Sigmoid colon (tissue), 7 donors: ENCODE data around the gene YPEL2. TPM values are rescaled to one million over a fixed set of nuclear protein-coding genes. Genes with fewer than 3 reads are reported as not detected.
"Not testable (repeated sequence)": the region's sequence is repeated elsewhere in the genome, so short reads cannot be mapped to it uniquely, and the experiment has no call there.

Source experiments
- DNase-seq: peaks from one replicate; pipeline ENCODE4 v3.0.0-alpha.2; 2019
- H3K27ac ChIP-seq, 4 donors: fragments of 200-600 bp; sonication (generic); one replicate each; pipeline ENCODE4 v1.5.1; 2016 to 2019; ENCODE audit warnings: mild to moderate bottlenecking in 1 of 4
- H3K27me3 ChIP-seq, 3 donors: fragments of 200-600 bp; sonication (generic); one replicate each; pipeline ENCODE4 v1.5.1; 2019; ENCODE audit warnings: mild to moderate bottlenecking in 1 of 3
- H3K36me3 ChIP-seq, 4 donors: fragments of 200-600 bp; sonication (generic); one replicate each; pipeline ENCODE4 v1.5.1; 2016 to 2019
- H3K4me1 ChIP-seq, 4 donors: fragments of 200-600 bp; sonication (generic); one replicate each; pipeline ENCODE4 v1.5.1; 2017 to 2019
- H3K4me3 ChIP-seq, 4 donors: fragments of 200-600 bp; sonication (generic); one replicate each; pipeline ENCODE4 v1.5.1; 2017 to 2019; ENCODE audit warnings: mild to moderate bottlenecking in 2 of 4, moderate library complexity in 1 of 4
- H3K9me3 ChIP-seq, 4 donors: fragments of 200-600 bp in 3 of 4; sonication (generic) in 3 of 4; one replicate each; pipeline versions ENCODE4 v1.5.1 to v1.6.1; 2013 to 2019
- EP300 ChIP-seq, 4 donors: sonication (generic); formaldehyde crosslinking; IDR thresholded peaks; one replicate each; pipeline ENCODE4 v1.6.1; 2017; ENCODE audit warnings: antibody characterized with exemption in 4 of 4
- POLR2A ChIP-seq, 2 donors: fragments of 450-650 bp; IDR thresholded peaks; one replicate each; pipeline ENCODE4 v1.6.1; 2016; ENCODE audit warnings: antibody characterized with exemption in 2 of 2, mild to moderate bottlenecking in 2 of 2, moderate library complexity in 2 of 2
- POLR2AphosphoS5 ChIP-seq, 4 donors: sonication (generic); formaldehyde crosslinking; IDR thresholded peaks; one replicate each; pipeline ENCODE4 v1.6.1; 2017; ENCODE audit warnings: antibody characterized with exemption in 4 of 4
- WGBS, 2 donors: extraction: QIAGEN DNeasy Blood & Tissue Kit; methylation state at CpG; one replicate each; pipeline ENCODE4 v1.1.7; 2013; 5-methylcytosine and 5-hydroxymethylcytosine counted together
- intact Hi-C: fragments of 100-400 bp; cut with DNase I; formaldehyde crosslinking; loops from one replicate; pipeline ENCODE4 v1.15.1; 2023
- polyA plus RNA-seq, 3 donors: library from polyadenylated mRNA; stranded (reverse); fragments of 200-250 nt; gene quantifications; one replicate each; pipeline ENCODE4 v1.2.3, GENCODE V29; 2013
- total RNA-seq, 4 donors: library from RNA; depleted of rRNA; stranded (reverse); fragments of >200 nt; gene quantifications; one replicate each; pipeline ENCODE4 v1.1.0, GENCODE V29; 2016
- TF ChIP-seq, protein P1 (sequence below), 4 experiments: fragments of 450-650 bp in 3 of 4; fragments of 200-600 bp in 1 of 4; IDR thresholded peaks; one replicate each; pipeline ENCODE4 v1.5.1; 2016 to 2019; ENCODE audit warnings: antibody characterized with exemption in 4 of 4, mild to moderate bottlenecking in 3 of 4, moderate library complexity in 2 of 4
- donor health status: healthy with polysubstance abuse.
- donor health status: Bipolar disorder and iron deficiency.
- donor health status: healthy.

The YPEL2 gene
- total and polyA plus RNA-seq, 7 donors = 10.2 to 35.7 (median 25.8) TPM

DNA sequence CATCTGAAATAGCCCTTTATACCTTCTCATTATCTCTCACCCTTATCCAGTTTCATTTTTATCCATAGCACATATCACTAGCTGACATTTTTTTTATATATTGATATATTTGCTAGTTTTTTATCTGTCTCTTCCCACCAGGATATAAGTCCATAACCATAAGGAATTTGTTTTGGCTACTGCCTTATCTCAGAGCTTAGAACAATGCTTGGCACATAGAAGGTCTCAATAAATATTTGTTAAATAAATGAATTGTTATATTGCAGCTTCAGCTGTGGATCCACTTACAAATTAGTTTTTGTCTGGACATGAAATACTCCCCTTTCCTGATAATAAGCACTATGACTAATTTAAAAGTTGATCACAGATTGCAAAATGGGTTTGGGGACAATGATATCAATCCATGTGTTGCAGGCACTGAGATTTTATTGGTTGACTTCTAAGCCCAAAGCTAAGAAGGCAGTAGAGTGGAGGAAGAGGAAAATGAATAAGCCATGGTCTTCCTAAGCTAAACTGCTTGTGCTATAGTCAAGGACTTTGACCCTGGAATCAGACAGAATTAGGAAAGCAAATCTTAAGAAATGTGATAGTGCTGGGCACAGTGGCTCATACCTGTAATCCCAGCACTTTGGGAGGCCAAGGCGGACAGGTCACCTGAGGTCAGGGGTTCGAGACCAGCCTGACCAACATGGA lies 31.9 kb upstream of the YPEL2 start:
- Histone ChIP-seq H3K27me3 (no peaks in the 10 kb centered on the region), H3K27ac (no peak overlapping the region), H3K36me3 (no peaks in the 10 kb centered on the region), H3K4me1 (no peaks in the 10 kb centered on the region), H3K9me3 (no peaks in the 10 kb centered on the region), H3K4me3 (no peak overlapping the region)
- no peak for DNase-seq
- intact Hi-C loops = no loop called here
- TF ChIP-seq POLR2A (IDR thresholded peaks at IDR 0.05) = no peak
- 28 to 69% methylated on average over 2 of the region's 2 CpGs for WGBS, 2 donors

DNA sequence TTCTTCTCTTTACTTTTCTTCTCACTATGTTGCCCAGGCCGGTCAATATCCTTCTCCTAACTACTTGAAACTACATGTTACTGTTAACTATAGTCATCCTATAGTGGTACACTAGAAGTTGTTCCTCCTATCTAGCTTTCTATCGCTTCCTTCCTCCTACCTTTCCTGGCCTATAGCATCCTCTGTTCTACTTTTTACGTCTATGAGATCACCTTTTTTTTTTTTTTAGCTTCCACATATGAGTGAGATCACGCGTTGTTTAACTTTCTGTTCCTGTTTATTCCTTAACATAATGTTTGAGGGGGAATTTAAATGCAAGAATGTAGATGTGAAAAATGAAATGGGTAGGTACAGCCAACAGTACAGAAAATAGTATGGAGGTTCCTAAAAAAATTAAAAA lies 30.5 kb upstream of the YPEL2 start:
- H3K9me3 ChIP-seq = no peaks in the 10 kb centered on the region
- H3K4me3 ChIP-seq = no peak overlapping the region
- WGBS, 2 donors = 73 to 87% methylated on average over 5 of the region's 5 CpGs
- TF ChIP-seq POLR2AphosphoS5 (IDR thresholded peaks at IDR 0.05) = no peak
- no peak for TF ChIP-seq POLR2A (IDR thresholded peaks at IDR 0.05)
- TF ChIP-seq, protein P1, sequence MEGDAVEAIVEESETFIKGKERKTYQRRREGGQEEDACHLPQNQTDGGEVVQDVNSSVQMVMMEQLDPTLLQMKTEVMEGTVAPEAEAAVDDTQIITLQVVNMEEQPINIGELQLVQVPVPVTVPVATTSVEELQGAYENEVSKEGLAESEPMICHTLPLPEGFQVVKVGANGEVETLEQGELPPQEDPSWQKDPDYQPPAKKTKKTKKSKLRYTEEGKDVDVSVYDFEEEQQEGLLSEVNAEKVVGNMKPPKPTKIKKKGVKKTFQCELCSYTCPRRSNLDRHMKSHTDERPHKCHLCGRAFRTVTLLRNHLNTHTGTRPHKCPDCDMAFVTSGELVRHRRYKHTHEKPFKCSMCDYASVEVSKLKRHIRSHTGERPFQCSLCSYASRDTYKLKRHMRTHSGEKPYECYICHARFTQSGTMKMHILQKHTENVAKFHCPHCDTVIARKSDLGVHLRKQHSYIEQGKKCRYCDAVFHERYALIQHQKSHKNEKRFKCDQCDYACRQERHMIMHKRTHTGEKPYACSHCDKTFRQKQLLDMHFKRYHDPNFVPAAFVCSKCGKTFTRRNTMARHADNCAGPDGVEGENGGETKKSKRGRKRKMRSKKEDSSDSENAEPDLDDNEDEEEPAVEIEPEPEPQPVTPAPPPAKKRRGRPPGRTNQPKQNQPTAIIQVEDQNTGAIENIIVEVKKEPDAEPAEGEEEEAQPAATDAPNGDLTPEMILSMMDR (IDR thresholded peaks at IDR 0.05) = no peak
- no peak for TF ChIP-seq EP300 (IDR thresholded peaks at IDR 0.05)
- H3K27me3 ChIP-seq = no peaks in the 10 kb centered on the region
- DNase-seq = no peak
- H3K36me3 ChIP-seq = no peaks in the 10 kb centered on the region
- intact Hi-C loops = no loop called here
- no peak overlapping the region for H3K27ac ChIP-seq
- H3K4me1 ChIP-seq = no peaks in the 10 kb centered on the region

DNA sequence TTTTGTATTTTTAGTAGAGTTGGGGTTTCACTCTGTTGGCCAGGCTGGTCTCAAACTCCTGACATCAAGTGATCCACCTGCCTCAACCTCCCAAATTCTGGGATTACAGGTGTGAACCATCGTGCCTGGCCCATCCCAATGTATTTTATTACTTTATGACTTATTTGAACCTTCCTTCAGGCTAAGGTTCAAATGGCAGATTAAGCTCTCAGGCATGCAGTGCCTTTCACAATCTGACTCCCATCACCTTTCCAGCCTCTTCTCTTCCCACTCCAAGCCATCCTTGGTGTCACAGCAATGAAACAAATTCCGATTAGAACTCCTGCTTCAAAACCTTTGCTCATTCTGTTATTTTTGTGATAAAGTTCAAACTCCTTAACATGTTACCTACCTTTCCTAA lies 26.6 kb upstream of the YPEL2 start:
- intact Hi-C loops = no loop called here
- TF ChIP-seq POLR2AphosphoS5 (IDR thresholded peaks at IDR 0.05) = no peak
- no peak for TF ChIP-seq EP300 (IDR thresholded peaks at IDR 0.05)
- no peak for TF ChIP-seq POLR2A (IDR thresholded peaks at IDR 0.05)
- TF ChIP-seq, protein P1 (IDR thresholded peaks at IDR 0.05) = no peak
- no peaks in the 10 kb centered on the region for H3K4me1 ChIP-seq
- H3K36me3 ChIP-seq = no peaks in the 10 kb centered on the region
- H3K4me3 ChIP-seq = no peak overlapping the region
- H3K27me3 ChIP-seq = no peaks in the 10 kb centered on the region
- no peaks in the 10 kb centered on the region for H3K9me3 ChIP-seq
- no peak for DNase-seq
- H3K27ac ChIP-seq = no peak overlapping the region
- WGBS, 2 donors = 16 to 69% methylated on average over 2 of the region's 2 CpGs

GRCh38 chr17:59310263-59310920 lies 21.1 kb upstream of the YPEL2 start:
- no peak for DNase-seq
- no peak overlapping the region for H3K4me3 ChIP-seq
- intact Hi-C loops = loop anchor here (5.0 kb wide), 1 partner anchor 212 kb away; no protein-coding TSS in a partner anchor
- peaks cover 0 to 8% (median 0%) of the 10 kb centered on the region in 4 donors for H3K4me1 ChIP-seq
- H3K27me3 ChIP-seq = no peaks in the 10 kb centered on the region
- H3K27ac ChIP-seq = no peak overlapping the region
- no peaks in the 10 kb centered on the region for H3K36me3 ChIP-seq
- TF ChIP-seq POLR2AphosphoS5 (IDR thresholded peaks at IDR 0.05) = no peak
- TF ChIP-seq, protein P1 (IDR thresholded peaks at IDR 0.05) = no peak
- no peak for TF ChIP-seq EP300 (IDR thresholded peaks at IDR 0.05)
- TF ChIP-seq POLR2A (IDR thresholded peaks at IDR 0.05) = no peak
- H3K9me3 ChIP-seq = no peaks in the 10 kb centered on the region
- 71 to 87% methylated on average over 6 of the region's 6 CpGs for WGBS, 2 donors

DNA sequence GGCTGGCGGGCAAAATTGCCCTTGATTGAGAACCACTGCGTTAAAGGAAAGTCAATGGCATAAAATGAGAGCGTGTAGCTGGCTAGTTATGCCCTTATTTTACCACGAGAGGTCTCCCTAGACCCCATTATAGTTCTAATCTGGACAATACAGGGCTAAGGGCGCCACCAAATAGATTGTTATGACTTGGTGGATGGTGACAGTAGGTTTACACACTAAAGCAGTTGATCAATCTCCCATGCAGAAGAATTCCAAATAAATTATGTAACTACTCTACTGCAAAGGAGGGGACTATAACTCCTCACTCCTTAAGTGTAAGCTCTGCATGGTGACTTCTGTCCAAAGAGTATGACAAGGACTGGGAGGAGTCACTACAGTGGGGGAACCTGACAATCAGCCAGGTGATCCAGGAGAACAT lies 20.4 kb upstream of the YPEL2 start:
- Histone ChIP-seq H3K4me3 (no peak overlapping the region), H3K4me1 (peaks cover 0 to 8% (median 0%) of the 10 kb centered on the region in 4 donors), H3K36me3 (no peaks in the 10 kb centered on the region), H3K27ac (no peak overlapping the region), H3K27me3 (no peaks in the 10 kb centered on the region), H3K9me3 (no peaks in the 10 kb centered on the region)
- intact Hi-C loops = loop anchor here (1.0 to 5.0 kb wide), 2 partner anchors 129 to 211 kb away; no protein-coding TSS in a partner anchor
- TF ChIP-seq, protein P1 (IDR thresholded peaks at IDR 0.05) = peak; percentile 72 to 85 (median 80)
- no peak for TF ChIP-seq POLR2AphosphoS5 (IDR thresholded peaks at IDR 0.05)
- no peak for DNase-seq
- WGBS, 2 donors = 1 to 2% methylated on average over 5 of the region's 5 CpGs

- 93 to 95% methylated on average over 7 of the region's 7 CpGs for WGBS, 2 donors
- not testable (repeated sequence) for H3K27me3 ChIP-seq, H3K4me3 ChIP-seq, H3K9me3 ChIP-seq, DNase-seq, H3K27ac ChIP-seq, H3K36me3 ChIP-seq, H3K4me1 ChIP-seq
- intact Hi-C loops = loop anchor here (1.0 to 5.0 kb wide), 2 partner anchors 129 to 211 kb away; no protein-coding TSS in a partner anchor
Observed at GRCh38 chr17:59311521-59311920, 19.9 kb upstream of the YPEL2 start.
